H9 (cell line): Measurements from ENCODE around the gene FRYL. TPM values are rescaled to one million over a fixed set of nuclear protein-coding genes. Genes with fewer than 3 reads are reported as not detected.
"Not testable (repeated sequence)": the region's sequence is repeated elsewhere in the genome, so short reads cannot be mapped to it uniquely, and the experiment has no call there.

Source experiments
- DNase-seq: peaks from one replicate; pipeline ENCODE4 v3.0.0-alpha.2; 2017
- H2AFZ ChIP-seq: one replicate; pipeline ENCODE4 v1.6.1; 2013; ENCODE audit warnings: mild to moderate bottlenecking, low read length, control low read depth, moderate library complexity
- H2AK5ac ChIP-seq: 2 replicates; pipeline ENCODE4 v1.6.1; 2013; ENCODE audit warnings: low read length, control low read depth, mixed read lengths; ENCODE audit not compliant: insufficient read length
- H2BK120ac ChIP-seq: one replicate; pipeline ENCODE4 v1.6.1; 2013; ENCODE audit warnings: low read depth, mild to moderate bottlenecking, low read length, control low read depth, inconsistent platforms; ENCODE audit not compliant: poor library complexity, severe bottlenecking
- H2BK12ac ChIP-seq: 2 replicates; pipeline ENCODE4 v1.6.1; 2013; ENCODE audit warnings: low read length, control low read depth, mixed read lengths, low read depth; ENCODE audit not compliant: insufficient read length
- H2BK15ac ChIP-seq: 2 replicates; pipeline ENCODE4 v1.6.1; 2013; ENCODE audit warnings: low read depth, low read length, control low read depth
- H2BK20ac ChIP-seq: one replicate; pipeline ENCODE4 v1.6.1; 2013; ENCODE audit warnings: low read depth, mild to moderate bottlenecking, low read length, control low read depth, inconsistent platforms; ENCODE audit not compliant: poor library complexity, severe bottlenecking
- H2BK5ac ChIP-seq: 2 replicates; pipeline ENCODE4 v1.6.1; 2013; ENCODE audit warnings: low read length, control low read depth, mixed read lengths; ENCODE audit not compliant: insufficient read length
- H3K14ac ChIP-seq: 2 replicates; pipeline ENCODE4 v1.6.1; 2013; ENCODE audit warnings: low read length, control low read depth; ENCODE audit not compliant: insufficient read depth
- H3K18ac ChIP-seq: 2 replicates; pipeline ENCODE4 v1.6.1; 2013; ENCODE audit warnings: low read depth, mild to moderate bottlenecking, mixed read lengths, low read length, control low read depth; ENCODE audit not compliant: insufficient read length
- H3K23ac ChIP-seq: 2 replicates; pipeline ENCODE4 v1.6.1; 2013; ENCODE audit warnings: low read length, control low read depth, mixed read lengths, low read depth; ENCODE audit not compliant: insufficient read length
- H3K23me2 ChIP-seq: 2 replicates; pipeline ENCODE4 v1.6.1; 2013; ENCODE audit warnings: low read depth, mild to moderate bottlenecking, mixed read lengths, low read length, control low read depth; ENCODE audit not compliant: insufficient read length, poor library complexity, severe bottlenecking
- H3K27ac ChIP-seq: 2 replicates; pipeline ENCODE4 v1.5.1; 2013; ENCODE audit warnings: low read length, control low read depth, mixed read lengths, low read depth; ENCODE audit not compliant: insufficient read length
- H3K27me3 ChIP-seq: 2 replicates; pipeline ENCODE4 v1.6.1; 2013; ENCODE audit warnings: low read length, control low read depth, inconsistent platforms; ENCODE audit not compliant: insufficient read depth
- H3K4ac ChIP-seq: 2 replicates; pipeline ENCODE4 v1.6.1; 2013; ENCODE audit warnings: low read depth, mild to moderate bottlenecking, control low read depth, inconsistent platforms, low read length, moderate library complexity
- H3K4me1 ChIP-seq: 2 replicates; pipeline ENCODE4 v1.6.1; 2013; ENCODE audit warnings: low read length, control low read depth, inconsistent platforms; ENCODE audit not compliant: insufficient read depth
- H3K4me2 ChIP-seq: 2 replicates; pipeline ENCODE4 v1.6.1; 2013; ENCODE audit warnings: low read length, control low read depth, mixed read lengths; ENCODE audit not compliant: insufficient read length, insufficient read depth
- H3K56ac ChIP-seq: 2 replicates; pipeline ENCODE4 v1.6.1; 2013; ENCODE audit warnings: low read depth, mild to moderate bottlenecking, mixed read lengths, low read length, control low read depth; ENCODE audit not compliant: insufficient read length
- H3K79me1 ChIP-seq: 2 replicates; pipeline ENCODE4 v1.6.1; 2013; ENCODE audit warnings: low read depth, mild to moderate bottlenecking, moderate library complexity, low read length, control low read depth, inconsistent platforms; ENCODE audit not compliant: insufficient read depth, poor library complexity, severe bottlenecking
- H3K79me2 ChIP-seq: 2 replicates; pipeline ENCODE4 v1.6.1; 2013; ENCODE audit warnings: low read length, control low read depth, inconsistent platforms; ENCODE audit not compliant: insufficient read depth
- H3K9ac ChIP-seq: 2 replicates; pipeline ENCODE4 v1.6.1; 2013; ENCODE audit warnings: low read length, control low read depth, mixed read lengths; ENCODE audit not compliant: insufficient read length; ENCODE audit errors: extremely low read depth
- H3K9me3 ChIP-seq: one replicate; pipeline ENCODE4 v1.6.1; 2013; ENCODE audit warnings: low read depth, low read length, inconsistent platforms; ENCODE audit not compliant: control insufficient read depth
- H3T11ph ChIP-seq: one replicate; pipeline ENCODE4 v1.6.1; 2013; ENCODE audit warnings: mild to moderate bottlenecking, low read length, control low read depth, inconsistent platforms
- H4K20me1 ChIP-seq: one replicate; pipeline ENCODE4 v1.6.1; 2013; ENCODE audit not compliant: control insufficient read depth, insufficient read length, insufficient read depth
- H4K5ac ChIP-seq: 2 replicates; pipeline ENCODE4 v1.6.1; 2013; ENCODE audit warnings: low read depth, mild to moderate bottlenecking, mixed read lengths, low read length, control low read depth; ENCODE audit not compliant: insufficient read length
- H4K8ac ChIP-seq: replicated peaks from 2 replicates; pipeline ENCODE4 v1.6.1; 2013; ENCODE audit warnings: low read length, control low read depth, mixed read lengths, low read depth; ENCODE audit not compliant: insufficient read length
- H4K91ac ChIP-seq: 2 replicates; pipeline ENCODE4 v1.6.1; 2013; ENCODE audit warnings: low read depth, mild to moderate bottlenecking, moderate library complexity, mixed read lengths, low read length, control low read depth; ENCODE audit not compliant: insufficient read length
- H3K27ac Mint-ChIP-seq, 3 experiments: 2 replicates in 2 of 3; 3 replicates in 1 of 3; pipeline ENCODE4 v1.8.0; 2020 to 2021; ENCODE audit warnings: mixed read lengths in 3 of 3, mild to moderate bottlenecking in 1 of 3, moderate library complexity in 1 of 3
- H3K27me3 Mint-ChIP-seq: 2 replicates; pipeline ENCODE4 v1.8.0; 2021; ENCODE audit warnings: low read depth, mild to moderate bottlenecking, moderate library complexity, mixed read lengths
- H3K36me3 Mint-ChIP-seq, 3 experiments: 2 replicates in 2 of 3; 3 replicates in 1 of 3; pipeline ENCODE4 v1.8.0; 2020 to 2021; ENCODE audit warnings: low read depth in 3 of 3, mixed read lengths in 3 of 3; ENCODE audit not compliant: insufficient read depth in 1 of 3
- H3K4me1 Mint-ChIP-seq, 2 experiments: 2 replicates each; pipeline ENCODE4 v1.8.0; 2020; ENCODE audit warnings: mixed read lengths in 2 of 2
- H3K4me3 Mint-ChIP-seq, 2 experiments: 2 replicates in 1 of 2; 3 replicates in 1 of 2; pipeline ENCODE4 v1.8.0; 2020 to 2021; ENCODE audit warnings: mild to moderate bottlenecking in 2 of 2, mixed read lengths in 2 of 2, moderate library complexity in 1 of 2
- H3K9me3 Mint-ChIP-seq, 2 experiments: 2 replicates in 1 of 2; 3 replicates in 1 of 2; pipeline ENCODE4 v1.8.0; 2020; ENCODE audit warnings: mild to moderate bottlenecking in 2 of 2, mixed read lengths in 2 of 2, moderate library complexity in 1 of 2
- WGBS: extraction: QIAGEN DNeasy Blood & Tissue Kit; methylation state at CpG from one replicate; pipeline ENCODE4 v1.1.7; 2013; ENCODE audit warnings: missing lambda C conversion rate, low lambda C conversion rate, mixed read lengths; ENCODE audit not compliant: insufficient read length; ENCODE audit errors: extremely low coverage; 5-methylcytosine and 5-hydroxymethylcytosine counted together
- total RNA-seq: library from RNA; stranded (reverse); gene quantifications from 2 replicates; pipeline ENCODE4 v1.2.1, GENCODE V29; 2021
- TF ChIP-seq, protein P1 (sequence below): fragments of 200-600 bp; sonication (generic); conservative IDR thresholded peaks from 3 replicates; pipeline ENCODE4 v1.8.0; 2021; ENCODE audit warnings: antibody characterized with exemption, mild to moderate bottlenecking

Gene FRYL
- total RNA-seq, 1 experiment from 2014 or later, result 31.5 TPM

DNA sequence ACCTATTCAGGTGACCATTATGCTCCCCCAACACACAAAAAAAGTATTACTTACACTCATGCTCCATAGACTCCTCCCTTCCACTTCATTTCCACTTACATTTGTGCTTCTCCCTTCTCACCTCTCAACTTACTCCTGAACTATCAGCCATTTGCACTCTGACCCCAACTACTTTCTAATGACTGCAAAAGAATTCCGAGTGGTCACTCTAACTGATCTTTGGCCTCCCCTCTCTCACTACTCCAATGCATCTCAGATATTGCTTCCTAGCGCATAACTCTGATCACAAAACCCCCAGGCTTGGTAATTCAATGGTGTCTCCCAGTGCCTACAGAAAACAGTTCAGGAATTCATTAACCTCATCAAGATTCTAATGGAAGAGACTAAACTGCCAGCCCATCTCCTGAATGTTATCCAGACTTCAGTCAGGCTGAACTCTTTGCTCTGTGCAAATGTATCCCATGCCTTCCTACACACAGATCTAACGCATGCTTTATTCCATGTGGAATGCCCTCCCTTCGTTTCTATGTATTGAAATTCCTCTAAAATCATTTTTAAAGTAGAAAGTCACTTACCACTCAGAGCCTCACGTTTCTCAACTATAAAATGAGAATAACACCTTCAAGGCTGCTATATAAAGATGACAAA, 61.1 kb downstream of the FRYL start:
- H4K91ac ChIP-seq, result no peak overlapping the region
- peaks cover 10 to 14% of the 10 kb centered on the region in 2 experiments; a peak in 4 of 5 replicates for H3K9me3 Mint-ChIP-seq
- no peak overlapping the region for H2AFZ ChIP-seq
- no peak overlapping the region for H3T11ph ChIP-seq
- H2BK20ac ChIP-seq, result no peak overlapping the region
- H3K4ac ChIP-seq, result no peak overlapping the region
- no peaks in the 10 kb centered on the region for H3K23me2 ChIP-seq
- H3K27ac ChIP-seq, result no peak overlapping the region
- H3K23ac ChIP-seq, result no peak overlapping the region
- no CpG with 5 or more reads among the region's 5 CpGs for WGBS
- no peak overlapping the region for H3K14ac ChIP-seq
- no peak overlapping the region for H3K18ac ChIP-seq
- no peak overlapping the region for H4K5ac ChIP-seq
- no peak overlapping the region for H3K4me2 ChIP-seq
- H2BK12ac ChIP-seq, result no peak overlapping the region
- H3K27ac Mint-ChIP-seq, result peak overlapping the region in 1 of 3 experiments; percentile 3; a peak in 3 of 7 replicates
- H2BK15ac ChIP-seq, result no peak overlapping the region
- H3K4me1 Mint-ChIP-seq, result peaks cover 6 to 9% of the 10 kb centered on the region in 2 experiments; a peak in 2 of 4 replicates
- H3K27me3 ChIP-seq, result no peaks in the 10 kb centered on the region
- peaks cover 8% of the 10 kb centered on the region for H3K79me1 ChIP-seq
- no peaks in the 10 kb centered on the region for H3K9me3 ChIP-seq
- TF ChIP-seq, protein P1, sequence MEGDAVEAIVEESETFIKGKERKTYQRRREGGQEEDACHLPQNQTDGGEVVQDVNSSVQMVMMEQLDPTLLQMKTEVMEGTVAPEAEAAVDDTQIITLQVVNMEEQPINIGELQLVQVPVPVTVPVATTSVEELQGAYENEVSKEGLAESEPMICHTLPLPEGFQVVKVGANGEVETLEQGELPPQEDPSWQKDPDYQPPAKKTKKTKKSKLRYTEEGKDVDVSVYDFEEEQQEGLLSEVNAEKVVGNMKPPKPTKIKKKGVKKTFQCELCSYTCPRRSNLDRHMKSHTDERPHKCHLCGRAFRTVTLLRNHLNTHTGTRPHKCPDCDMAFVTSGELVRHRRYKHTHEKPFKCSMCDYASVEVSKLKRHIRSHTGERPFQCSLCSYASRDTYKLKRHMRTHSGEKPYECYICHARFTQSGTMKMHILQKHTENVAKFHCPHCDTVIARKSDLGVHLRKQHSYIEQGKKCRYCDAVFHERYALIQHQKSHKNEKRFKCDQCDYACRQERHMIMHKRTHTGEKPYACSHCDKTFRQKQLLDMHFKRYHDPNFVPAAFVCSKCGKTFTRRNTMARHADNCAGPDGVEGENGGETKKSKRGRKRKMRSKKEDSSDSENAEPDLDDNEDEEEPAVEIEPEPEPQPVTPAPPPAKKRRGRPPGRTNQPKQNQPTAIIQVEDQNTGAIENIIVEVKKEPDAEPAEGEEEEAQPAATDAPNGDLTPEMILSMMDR, result no peak
- H4K20me1 ChIP-seq, result no peaks in the 10 kb centered on the region
- no peaks in the 10 kb centered on the region for H3K4me1 ChIP-seq
- no peak overlapping the region for H2BK5ac ChIP-seq
- peaks cover 11 to 21% (median 15%) of the 10 kb centered on the region in 3 experiments for H3K36me3 Mint-ChIP-seq
- H3K56ac ChIP-seq, result no peak overlapping the region
- H3K4me3 Mint-ChIP-seq, result no peak overlapping the region
- H3K27me3 Mint-ChIP-seq, result no peaks in the 10 kb centered on the region
- no peak overlapping the region for H3K9ac ChIP-seq
- no peak overlapping the region for H2BK120ac ChIP-seq
- DNase-seq, result no peak
- H3K79me2 ChIP-seq, result peaks cover 6% of the 10 kb centered on the region; the same call in 1 of the 2 replicates
- no peak overlapping the region for H4K8ac ChIP-seq
- no peak overlapping the region for H2AK5ac ChIP-seq

DNA sequence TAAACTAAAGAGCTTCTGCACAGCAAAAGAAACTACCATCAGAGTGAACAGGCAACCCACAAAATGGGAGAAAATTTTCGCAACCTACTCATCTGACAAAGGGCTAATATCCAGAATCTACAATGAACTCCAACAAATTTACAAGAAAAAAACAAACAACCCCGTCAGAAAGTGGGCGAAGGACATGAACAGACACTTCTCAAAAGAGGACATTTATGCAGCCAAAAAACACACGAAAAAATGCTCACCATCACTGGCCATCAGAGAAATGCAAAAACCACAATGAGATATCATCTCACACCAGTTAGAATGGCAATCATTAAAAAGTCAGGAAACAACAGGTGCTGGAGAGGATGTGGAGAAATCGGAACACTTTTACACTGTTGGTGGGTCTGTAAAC, 63.8 kb downstream of the FRYL start:
- H3K27ac ChIP-seq, H2BK5ac ChIP-seq, H3K9ac ChIP-seq, H3K27ac Mint-ChIP-seq, H3K4me1 ChIP-seq, H3K79me1 ChIP-seq, H3K27me3 ChIP-seq, H3K79me2 ChIP-seq, H2AFZ ChIP-seq, H4K8ac ChIP-seq, H4K5ac ChIP-seq, H3K9me3 ChIP-seq, DNase-seq, H2BK20ac ChIP-seq, H2BK15ac ChIP-seq, H3K23me2 ChIP-seq, H3K27me3 Mint-ChIP-seq, H2AK5ac ChIP-seq, H3K18ac ChIP-seq, H3K4me1 Mint-ChIP-seq, H3K23ac ChIP-seq, H4K20me1 ChIP-seq, H4K91ac ChIP-seq, H2BK12ac ChIP-seq, H2BK120ac ChIP-seq, H3K14ac ChIP-seq, H3K56ac ChIP-seq, H3K4me2 ChIP-seq, H3K4ac ChIP-seq, H3T11ph ChIP-seq, H3K4me3 Mint-ChIP-seq: not testable (repeated sequence)
- H3K9me3 Mint-ChIP-seq, result peaks cover 28 to 31% of the 10 kb centered on the region in 2 experiments
- no CpG with 5 or more reads among the region's 5 CpGs for WGBS
- H3K36me3 Mint-ChIP-seq, result peaks cover 22 to 45% (median 30%) of the 10 kb centered on the region in 3 experiments
